ENCODE measurements around the gene OR5C1. TPM values are rescaled to one million over a fixed set of nuclear protein-coding genes. Genes with fewer than 3 reads are reported as not detected.

The OR5C1 gene
- total RNA-seq, 2 experiments from 2014 or later = not detected

DNA sequence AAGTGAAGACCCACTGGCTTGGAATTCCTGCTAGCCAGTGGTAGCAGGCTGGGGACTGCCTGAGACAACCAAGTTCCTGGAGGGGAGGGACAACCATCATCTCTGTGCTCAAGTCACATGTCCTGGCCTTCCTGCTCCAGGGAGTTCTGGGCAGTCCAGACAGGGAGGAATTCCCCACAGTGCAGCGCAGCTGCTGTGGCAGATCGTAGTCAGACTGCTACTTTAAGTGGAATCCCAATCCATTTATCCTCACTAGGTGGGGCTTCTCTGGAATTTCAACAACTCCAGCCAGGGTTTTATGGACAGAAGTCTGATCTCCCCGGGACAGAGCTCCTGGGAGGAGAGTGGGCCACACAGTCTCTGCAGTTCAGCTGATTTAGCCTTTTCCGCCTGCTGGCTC, 20.9 kb upstream of the OR5C1 start:
- Histone ChIP-seq H3K9me3 (ENCODE audit: low read length) (no peaks in the 10 kb centered on the region), H3K27ac (ENCODE audit: low read depth, low read length, poor library complexity, severe bottlenecking) (no peak overlapping the region), H3K79me2 (ENCODE audit: insufficient read depth, low read depth, low read length) (no peaks in the 10 kb centered on the region), H2AFZ (ENCODE audit: low read length) (no peak overlapping the region), H3K9me2 (ENCODE audit: insufficient read depth, low read length) (no peaks in the 10 kb centered on the region), H3K4me3 (ENCODE audit: low read depth, low read length, poor library complexity, severe bottlenecking) (no peak overlapping the region), H3K4me2 (ENCODE audit: low read length) (no peak overlapping the region), H4K20me1 (ENCODE audit: insufficient read depth, low read length) (no peaks in the 10 kb centered on the region), H3K36me3 (ENCODE audit: insufficient read depth, low read length) (no peaks in the 10 kb centered on the region), H3K4me1 (ENCODE audit: insufficient read depth, low read length, poor library complexity, severe bottlenecking) (no peaks in the 10 kb centered on the region)
- ChIA-PET CTCF (ENCODE audit: unreplicated experiment) (no interaction called here), POLR2A (no interaction called here)
- DNase-seq (ENCODE audit: low spot score) = no peak
- TF ChIP-seq EZH2phosphoT487 (IDR thresholded peaks at IDR 0.05; ENCODE audit: borderline replicate concordance, low read depth, low read length) = no peak
- TF ChIP-seq, protein P1, sequence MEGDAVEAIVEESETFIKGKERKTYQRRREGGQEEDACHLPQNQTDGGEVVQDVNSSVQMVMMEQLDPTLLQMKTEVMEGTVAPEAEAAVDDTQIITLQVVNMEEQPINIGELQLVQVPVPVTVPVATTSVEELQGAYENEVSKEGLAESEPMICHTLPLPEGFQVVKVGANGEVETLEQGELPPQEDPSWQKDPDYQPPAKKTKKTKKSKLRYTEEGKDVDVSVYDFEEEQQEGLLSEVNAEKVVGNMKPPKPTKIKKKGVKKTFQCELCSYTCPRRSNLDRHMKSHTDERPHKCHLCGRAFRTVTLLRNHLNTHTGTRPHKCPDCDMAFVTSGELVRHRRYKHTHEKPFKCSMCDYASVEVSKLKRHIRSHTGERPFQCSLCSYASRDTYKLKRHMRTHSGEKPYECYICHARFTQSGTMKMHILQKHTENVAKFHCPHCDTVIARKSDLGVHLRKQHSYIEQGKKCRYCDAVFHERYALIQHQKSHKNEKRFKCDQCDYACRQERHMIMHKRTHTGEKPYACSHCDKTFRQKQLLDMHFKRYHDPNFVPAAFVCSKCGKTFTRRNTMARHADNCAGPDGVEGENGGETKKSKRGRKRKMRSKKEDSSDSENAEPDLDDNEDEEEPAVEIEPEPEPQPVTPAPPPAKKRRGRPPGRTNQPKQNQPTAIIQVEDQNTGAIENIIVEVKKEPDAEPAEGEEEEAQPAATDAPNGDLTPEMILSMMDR (conservative IDR thresholded peaks at IDR 0.05; ENCODE audit: low read length) = no peak
- intact Hi-C loops (cut with micrococcal nuclease; ENCODE audit: unreplicated experiment) = no loop called here
- BruUV-seq (replicated peaks) = no TSS peak

DNA sequence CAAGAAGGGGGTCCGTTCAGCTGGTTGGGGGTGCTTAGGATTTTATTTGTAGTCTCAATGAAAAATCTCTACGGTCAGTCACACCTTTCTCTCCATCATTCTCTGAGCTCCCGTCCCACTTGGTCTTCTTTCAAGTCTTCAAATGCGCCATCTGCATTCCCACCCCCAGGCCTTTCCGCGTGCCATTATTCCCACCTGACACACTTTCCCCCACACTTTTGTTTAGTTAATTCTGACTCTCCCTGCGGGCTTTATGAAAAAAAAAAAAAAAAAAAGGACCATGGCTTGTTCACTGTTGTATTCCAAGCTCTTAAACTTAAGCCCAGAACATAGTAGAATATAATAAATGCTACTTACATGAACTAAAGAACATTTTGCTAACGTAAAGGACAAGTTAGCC, 11.7 kb upstream of the OR5C1 start:
- Histone ChIP-seq H3K4me2 (ENCODE audit: low read length) (no peak overlapping the region), H3K79me2 (ENCODE audit: insufficient read depth, low read depth, low read length) (no peaks in the 10 kb centered on the region), H3K36me3 (ENCODE audit: insufficient read depth, low read length) (no peaks in the 10 kb centered on the region), H3K9me2 (ENCODE audit: insufficient read depth, low read length) (no peaks in the 10 kb centered on the region), H4K20me1 (ENCODE audit: insufficient read depth, low read length) (no peaks in the 10 kb centered on the region), H3K27ac (ENCODE audit: low read depth, low read length, poor library complexity, severe bottlenecking) (no peak overlapping the region), H3K4me1 (ENCODE audit: insufficient read depth, low read length, poor library complexity, severe bottlenecking) (no peaks in the 10 kb centered on the region), H2AFZ (ENCODE audit: low read length) (no peak overlapping the region), H3K4me3 (ENCODE audit: low read depth, low read length, poor library complexity, severe bottlenecking) (no peak overlapping the region), H3K9me3 (ENCODE audit: low read length) (no peaks in the 10 kb centered on the region)
- no peak for TF ChIP-seq EZH2phosphoT487 (IDR thresholded peaks at IDR 0.05; ENCODE audit: borderline replicate concordance, low read depth, low read length)
- TF ChIP-seq, protein P1 (conservative IDR thresholded peaks at IDR 0.05; ENCODE audit: low read length) = no peak
- intact Hi-C loops (cut with micrococcal nuclease; ENCODE audit: unreplicated experiment) = no loop called here
- DNase-seq (ENCODE audit: low spot score) = no peak
- ChIA-PET POLR2A (interaction anchor here (0.6 kb wide), 2 partner anchors 35 to 37 kb away, joined by 3 to 6 read pairs; no protein-coding TSS in a partner anchor), CTCF (ENCODE audit: unreplicated experiment) (no interaction called here)
- no TSS peak for BruUV-seq (replicated peaks)

DNA sequence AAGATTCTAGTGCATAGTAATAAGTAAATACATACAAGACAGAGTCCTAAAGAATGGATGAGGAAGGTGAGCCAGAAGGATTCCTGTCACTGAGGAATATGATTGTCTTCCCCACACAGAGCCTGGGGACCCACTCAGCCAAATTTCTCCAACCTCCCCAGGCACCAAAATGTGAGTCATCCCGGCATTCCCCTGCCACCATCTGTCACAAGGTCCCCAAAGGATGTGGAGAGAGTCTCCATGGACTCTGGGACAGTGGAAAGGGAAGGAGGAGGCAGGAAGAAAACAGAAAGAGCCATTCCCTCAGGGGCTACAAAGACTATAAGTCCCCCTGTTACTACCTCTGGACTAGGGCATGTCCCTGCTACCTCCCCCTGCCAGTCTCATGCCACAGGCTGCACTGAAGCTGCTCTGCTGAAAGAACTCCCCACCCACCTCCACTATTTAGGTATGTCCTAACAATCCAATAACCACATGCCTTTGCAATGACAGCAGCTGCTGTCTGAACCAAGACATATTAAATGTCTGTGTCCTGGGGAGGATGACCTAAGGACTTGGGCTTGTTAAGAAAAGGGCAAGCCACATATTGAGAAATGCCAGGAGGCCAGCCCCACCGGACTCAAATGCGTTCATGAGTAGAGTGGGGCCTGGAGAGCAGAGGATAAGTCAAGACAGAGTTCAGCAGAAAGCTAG, 10.7 kb upstream of the OR5C1 start:
- no peak overlapping the region for H3K4me2 ChIP-seq (ENCODE audit: low read length)
- ChIA-PET POLR2A (no interaction called here), CTCF (ENCODE audit: unreplicated experiment) (no interaction called here)
- TF ChIP-seq, protein P1 (conservative IDR thresholded peaks at IDR 0.05; ENCODE audit: low read length) = no peak
- TF ChIP-seq EZH2phosphoT487 (IDR thresholded peaks at IDR 0.05; ENCODE audit: borderline replicate concordance, low read depth, low read length) = no peak
- no TSS peak for BruUV-seq (replicated peaks)
- H3K9me3 ChIP-seq (ENCODE audit: low read length) = no peaks in the 10 kb centered on the region
- H3K79me2 ChIP-seq (ENCODE audit: insufficient read depth, low read depth, low read length) = no peaks in the 10 kb centered on the region
- no peak overlapping the region for H3K27ac ChIP-seq (ENCODE audit: low read depth, low read length, poor library complexity, severe bottlenecking)
- no peaks in the 10 kb centered on the region for H4K20me1 ChIP-seq (ENCODE audit: insufficient read depth, low read length)
- H3K4me1 ChIP-seq (ENCODE audit: insufficient read depth, low read length, poor library complexity, severe bottlenecking) = no peaks in the 10 kb centered on the region
- H2AFZ ChIP-seq (ENCODE audit: low read length) = no peak overlapping the region
- no peaks in the 10 kb centered on the region for H3K36me3 ChIP-seq (ENCODE audit: insufficient read depth, low read length)
- intact Hi-C loops (cut with micrococcal nuclease; ENCODE audit: unreplicated experiment) = no loop called here
- no peak overlapping the region for H3K4me3 ChIP-seq (ENCODE audit: low read depth, low read length, poor library complexity, severe bottlenecking)
- no peak for DNase-seq (ENCODE audit: low spot score)
- H3K9me2 ChIP-seq (ENCODE audit: insufficient read depth, low read length) = no peaks in the 10 kb centered on the region
